Middle frontal gyrus (tissue), 1 donor: ENCODE results near the gene KSR2.

ENCODE experiments used
- DNase-seq: peaks from one replicate; pipeline ENCODE4 v3.0.0-alpha.2; 2015; ENCODE audit warnings: low spot score; ENCODE audit errors: extremely low spot score

The KSR2 gene

DNA sequence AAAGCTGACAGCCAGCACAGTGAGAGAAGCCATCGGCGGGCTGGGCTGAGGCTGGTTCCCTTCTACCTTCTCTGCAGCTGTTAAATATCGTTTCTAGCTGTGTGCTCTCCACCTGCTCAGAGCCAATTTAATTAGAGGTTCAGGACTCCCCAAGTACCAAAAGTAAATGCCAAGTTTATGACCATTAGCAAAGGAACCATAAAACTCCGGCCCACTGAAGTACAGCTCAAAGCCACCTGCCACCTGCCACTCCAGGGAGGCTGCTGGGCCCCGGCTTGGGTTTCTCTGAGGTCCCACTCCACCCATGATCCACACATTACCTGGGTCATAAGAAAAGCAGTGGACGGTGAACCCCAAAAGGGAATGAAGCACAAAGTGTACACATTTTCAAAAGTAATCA is 272.8 kb downstream of the KSR2 start:
- DNase-seq = no peak

GRCh38 chr12:117692512-117692911 is 276.3 kb downstream of the KSR2 start:
- DNase-seq = no peak

- DNase-seq = no peak
Measured at GRCh38 chr12:117689857-117690256, 278.9 kb downstream of the KSR2 start.

DNA sequence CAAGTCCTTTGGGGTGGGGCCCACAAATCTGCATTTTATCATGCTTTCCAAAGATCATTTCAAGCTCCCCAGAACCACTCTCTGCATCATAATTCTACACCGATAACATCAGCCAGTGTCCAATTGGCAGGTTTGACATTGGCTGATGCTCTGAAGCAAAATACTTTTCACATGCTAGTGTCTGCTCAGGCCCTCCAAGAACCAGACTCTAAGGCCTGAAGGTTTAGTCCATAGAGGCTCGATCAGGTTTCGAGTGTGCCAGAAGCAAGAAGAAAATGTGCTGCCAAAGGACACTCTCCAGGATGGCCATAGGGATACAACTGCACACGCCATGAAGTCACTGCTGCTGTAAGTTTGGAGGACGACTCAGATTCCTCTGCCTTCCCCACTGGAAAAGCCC is 280.3 kb downstream of the KSR2 start:
- no peak for DNase-seq

DNA sequence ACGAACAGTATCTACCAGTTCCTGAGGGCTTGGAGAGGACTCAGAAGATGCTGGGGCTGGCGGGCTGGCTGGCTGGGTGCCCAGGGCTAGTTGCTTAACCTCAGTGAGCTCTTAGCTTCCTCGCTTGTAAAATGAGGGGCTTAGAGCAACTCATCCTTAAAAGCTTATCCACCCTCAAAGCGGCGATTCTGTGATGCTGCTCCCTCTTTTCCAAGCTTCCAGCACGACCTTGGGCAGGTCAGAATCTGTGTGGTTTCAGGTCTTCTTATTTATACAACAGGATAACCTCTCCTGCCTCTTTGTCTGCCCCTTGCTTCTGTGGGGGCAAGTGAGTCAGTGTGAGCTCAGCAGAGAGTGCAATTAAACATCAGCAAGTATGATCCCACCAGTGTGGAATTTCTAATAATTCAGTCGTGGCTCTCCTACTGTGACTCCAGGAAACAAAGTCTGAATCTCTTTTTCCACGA is 281.8 kb downstream of the KSR2 start:
- DNase-seq = no peak

DNA sequence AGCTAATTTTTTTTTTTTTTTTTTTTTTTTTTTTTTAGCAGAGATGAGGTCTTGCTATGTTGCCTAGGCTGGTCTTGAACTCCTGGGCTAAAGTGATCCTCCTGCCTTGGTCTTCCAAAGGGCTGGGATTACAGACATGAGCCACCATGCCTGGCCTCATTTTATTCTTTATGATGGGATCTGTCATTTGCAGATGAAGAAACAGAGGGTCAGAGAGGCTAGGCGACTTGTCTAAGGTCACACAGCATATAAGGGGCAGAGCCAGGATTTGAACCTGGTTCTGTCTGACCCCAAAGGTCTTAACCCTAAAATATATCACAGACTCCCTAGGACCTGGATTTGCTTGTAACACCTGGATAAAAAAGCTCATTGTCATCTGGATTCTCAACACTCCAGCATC is 282.6 kb downstream of the KSR2 start:
- DNase-seq = no peak

GRCh38 chr12:117685110-117685926 is 283.5 kb downstream of the KSR2 start:
- no peak for DNase-seq

DNA sequence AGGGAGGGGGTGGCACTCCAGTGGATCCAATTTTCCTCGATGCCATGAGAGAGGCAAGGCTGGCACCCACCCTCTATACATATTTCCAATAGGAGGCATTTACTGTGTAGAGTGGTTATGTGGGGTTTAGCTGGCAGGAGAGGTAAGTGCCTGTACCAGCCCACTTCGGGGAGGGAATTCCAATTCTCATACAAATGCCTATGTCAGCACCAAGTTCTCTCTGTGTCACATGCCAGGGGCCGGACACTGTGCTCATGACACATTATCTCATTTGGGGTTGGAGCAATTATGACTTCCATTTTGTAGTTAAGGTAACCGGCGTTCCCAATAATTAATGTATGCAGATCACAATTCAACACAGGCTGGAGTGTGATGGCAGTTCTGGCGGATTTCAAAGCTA is 284.3 kb downstream of the KSR2 start:
- DNase-seq = no peak

DNA sequence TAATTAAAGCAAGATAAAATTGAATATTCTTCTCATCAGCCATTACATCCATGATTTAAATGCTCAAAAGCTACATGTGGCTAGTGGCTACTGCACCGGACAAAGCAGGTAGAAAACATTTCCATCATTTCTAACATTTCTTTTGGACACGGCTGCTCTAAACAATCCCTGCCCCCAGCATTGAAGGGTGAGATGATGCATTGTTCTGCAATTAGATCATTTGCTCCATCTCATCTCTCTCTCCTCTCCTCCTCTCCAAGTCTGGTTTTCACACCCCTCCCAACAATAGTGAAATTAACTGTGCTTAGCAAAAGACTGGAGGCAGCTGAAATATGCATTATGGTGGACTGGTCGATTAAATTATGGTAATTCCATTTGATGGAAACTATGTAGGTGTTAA is 288.5 kb downstream of the KSR2 start:
- DNase-seq = no peak

DNA sequence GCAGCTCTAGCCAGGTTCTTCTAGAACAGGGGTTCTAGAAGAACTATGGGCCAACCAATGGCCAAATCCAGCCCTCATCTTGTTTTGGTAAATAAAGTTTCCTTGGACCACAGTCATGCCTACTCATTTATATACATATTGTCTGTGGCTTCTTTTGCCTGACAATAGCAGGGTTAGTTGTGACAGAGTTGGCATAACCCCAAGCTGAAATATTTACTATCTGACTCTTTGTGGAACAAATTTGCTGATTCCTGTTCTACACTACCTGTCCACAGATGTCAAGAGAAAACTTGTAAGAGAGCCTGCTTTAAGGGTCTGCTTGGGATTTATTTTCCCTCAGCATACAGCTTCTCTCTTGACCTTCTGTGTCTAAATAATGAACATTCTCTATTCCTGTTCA is 289.0 kb downstream of the KSR2 start:
- DNase-seq = no peak

GRCh38 chr12:117674763-117675162 is 294.0 kb downstream of the KSR2 start:
- DNase-seq = no peak

GRCh38 chr12:117674313-117674712 is 294.5 kb downstream of the KSR2 start:
- DNase-seq = no peak

GRCh38 chr12:117671734-117672133 is 297.1 kb downstream of the KSR2 start:
- no peak for DNase-seq

GRCh38 chr12:117664169-117664568 is 304.6 kb downstream of the KSR2 start:
- DNase-seq = no peak

DNA sequence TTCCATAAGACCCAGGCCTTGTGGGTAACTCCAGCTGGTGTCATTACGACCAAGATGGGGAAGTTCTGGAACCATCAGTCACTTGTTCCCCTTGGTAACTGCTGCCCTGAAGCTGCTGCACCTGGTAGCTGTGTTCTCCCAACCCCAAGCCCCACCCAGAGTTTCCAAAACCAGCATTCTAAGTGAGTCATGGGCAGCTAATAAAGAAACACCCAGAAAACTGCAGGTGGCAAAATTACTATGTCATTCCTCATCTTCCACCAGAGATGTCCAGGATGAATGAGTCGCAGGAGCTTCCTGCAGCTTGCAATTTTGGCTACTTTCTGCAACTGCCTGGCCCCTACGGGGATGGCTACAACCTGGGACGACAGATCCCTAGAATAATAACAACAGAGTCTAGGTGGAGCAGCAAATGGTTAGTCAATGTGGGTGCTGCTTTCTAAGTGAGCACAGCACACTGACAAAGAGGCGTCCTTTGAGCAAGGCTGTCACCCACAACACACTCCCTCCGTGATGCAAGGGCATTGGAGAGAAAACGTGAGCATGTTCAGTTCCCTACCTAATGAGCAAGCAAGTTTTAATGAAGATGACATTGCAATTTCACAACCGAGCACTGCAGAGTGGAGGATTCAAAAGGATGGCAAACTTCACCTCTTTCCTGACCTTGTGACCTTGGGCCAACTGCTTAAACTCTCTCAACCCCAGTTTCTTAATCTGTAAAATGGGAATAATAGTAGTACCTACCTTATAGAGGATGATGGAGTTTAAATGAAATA is 306.0 kb downstream of the KSR2 start:
- DNase-seq = no peak

DNA sequence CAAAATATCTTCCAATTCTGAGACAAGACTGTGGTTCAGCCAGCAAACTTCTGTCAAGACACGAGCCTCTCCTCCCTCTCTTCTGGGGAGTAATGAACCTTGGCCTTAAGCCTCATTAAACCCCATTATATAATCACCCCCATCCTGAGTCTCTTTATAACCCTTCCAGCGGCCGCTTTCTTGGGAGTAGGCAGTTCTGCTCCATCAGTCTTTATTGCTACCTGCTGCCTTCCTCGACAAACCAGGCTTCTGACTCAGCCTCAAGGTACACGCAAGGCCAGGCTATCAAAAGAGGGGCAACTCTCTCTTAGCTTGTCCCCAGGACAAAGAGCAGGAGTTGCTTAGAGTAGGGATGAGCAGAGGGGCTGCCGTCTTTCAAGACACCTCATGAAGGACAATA is 306.6 kb downstream of the KSR2 start:
- no peak for DNase-seq

DNA sequence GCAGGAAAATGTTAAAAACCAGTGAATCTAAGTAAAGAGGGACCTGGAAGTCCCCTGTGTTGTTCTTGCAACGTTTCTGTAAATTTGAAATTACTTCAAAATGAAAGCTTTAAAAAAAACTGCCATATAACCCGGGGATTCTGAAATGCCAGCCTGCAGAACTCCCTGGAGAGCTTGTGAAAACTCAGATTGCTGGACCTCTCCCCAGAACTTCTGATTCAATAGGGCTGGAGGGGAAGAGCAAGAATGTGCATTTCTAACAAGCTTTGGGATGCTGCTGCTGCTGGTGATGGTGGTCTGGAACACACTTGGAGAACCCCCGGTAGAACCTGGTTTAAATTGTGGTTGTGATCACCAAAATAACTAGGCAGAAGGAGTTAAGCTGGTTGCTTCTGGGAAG is 307.3 kb downstream of the KSR2 start:
- no peak for DNase-seq

- DNase-seq = no peak
Measured at GRCh38 chr12:117660896-117661295, 307.9 kb downstream of the KSR2 start.

DNA sequence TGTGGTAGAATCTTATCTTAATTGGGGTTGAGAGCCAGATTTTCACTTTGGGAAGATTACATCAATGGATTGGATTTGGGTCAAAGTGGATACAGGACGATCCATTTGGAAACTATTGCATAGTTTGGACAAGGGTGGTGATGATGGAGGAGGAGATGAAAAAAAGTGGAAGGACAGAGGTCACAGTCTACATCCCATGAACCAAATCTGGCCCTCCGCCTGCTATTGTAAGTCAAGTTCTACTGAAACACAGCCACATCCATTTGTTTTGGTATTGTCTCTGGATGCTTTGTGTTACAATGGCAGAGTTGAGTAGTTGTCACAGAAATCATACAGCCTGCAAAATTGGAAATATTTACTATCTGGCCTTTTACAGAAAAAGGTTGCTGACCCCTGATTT is 310.6 kb downstream of the KSR2 start:
- DNase-seq = no peak

GRCh38 chr12:117649796-117650195 is 319.0 kb downstream of the KSR2 start:
- DNase-seq = no peak

- no peak for DNase-seq
Measured at GRCh38 chr12:117646520-117646919, 322.3 kb downstream of the KSR2 start.

GRCh38 chr12:117645473-117645872 is 323.3 kb downstream of the KSR2 start:
- no peak for DNase-seq

GRCh38 chr12:117643971-117644370 is 324.8 kb downstream of the KSR2 start:
- no peak for DNase-seq
